Measurements from ENCODE around the gene CNOT4.

DNA sequence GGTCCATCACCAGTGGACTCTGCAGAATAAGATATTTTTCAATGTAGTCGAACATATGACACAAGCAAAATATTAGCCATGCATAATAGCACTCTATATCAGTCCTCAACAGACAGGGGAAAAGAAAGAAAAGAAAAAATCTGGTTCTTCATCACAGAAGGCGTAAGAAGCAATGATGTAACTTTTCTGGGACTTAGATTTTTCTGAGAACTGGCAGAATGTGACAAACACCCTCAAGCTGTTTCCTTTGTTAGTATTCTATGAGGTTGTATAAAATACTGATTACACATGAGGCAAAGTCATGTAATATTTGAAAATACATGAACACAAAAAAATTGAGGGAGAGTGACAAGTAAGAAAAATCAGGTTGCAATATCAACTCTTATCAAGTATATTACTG is 84.9 kb downstream of the CNOT4 start:
- TF ChIP-seq FOXA1 (IDR thresholded peaks at IDR 0.05) (no peak), ZNF384 (IDR thresholded peaks at IDR 0.05) (no peak), CTBP1 (IDR thresholded peaks at IDR 0.05; ENCODE audit: borderline replicate concordance) (no peak), PKNOX1 (IDR thresholded peaks at IDR 0.05) (no peak), SUZ12 (IDR thresholded peaks at IDR 0.05) (no peak), FOXM1 (IDR thresholded peaks at IDR 0.05; ENCODE audit: borderline replicate concordance) (no peak), SP1 (IDR thresholded peaks at IDR 0.05) (no peak), LEF1 (IDR thresholded peaks at IDR 0.05; ENCODE audit: borderline replicate concordance) (no peak), ARNT (IDR thresholded peaks at IDR 0.05) (no peak)
